Activated CD8-positive, alpha-beta memory T cell treated with anti-CD3 and anti-CD28 coated beads for 24 hours (primary cell): ENCODE results near the gene OBSCN.

Experiments used
- DNase-seq: peaks from one replicate; pipeline ENCODE4 v3.0.0-alpha.2; 2020

Gene OBSCN

GRCh38 chr1:228347181-228347580 is 139.3 kb downstream of the OBSCN start:
- no peak for DNase-seq

DNA sequence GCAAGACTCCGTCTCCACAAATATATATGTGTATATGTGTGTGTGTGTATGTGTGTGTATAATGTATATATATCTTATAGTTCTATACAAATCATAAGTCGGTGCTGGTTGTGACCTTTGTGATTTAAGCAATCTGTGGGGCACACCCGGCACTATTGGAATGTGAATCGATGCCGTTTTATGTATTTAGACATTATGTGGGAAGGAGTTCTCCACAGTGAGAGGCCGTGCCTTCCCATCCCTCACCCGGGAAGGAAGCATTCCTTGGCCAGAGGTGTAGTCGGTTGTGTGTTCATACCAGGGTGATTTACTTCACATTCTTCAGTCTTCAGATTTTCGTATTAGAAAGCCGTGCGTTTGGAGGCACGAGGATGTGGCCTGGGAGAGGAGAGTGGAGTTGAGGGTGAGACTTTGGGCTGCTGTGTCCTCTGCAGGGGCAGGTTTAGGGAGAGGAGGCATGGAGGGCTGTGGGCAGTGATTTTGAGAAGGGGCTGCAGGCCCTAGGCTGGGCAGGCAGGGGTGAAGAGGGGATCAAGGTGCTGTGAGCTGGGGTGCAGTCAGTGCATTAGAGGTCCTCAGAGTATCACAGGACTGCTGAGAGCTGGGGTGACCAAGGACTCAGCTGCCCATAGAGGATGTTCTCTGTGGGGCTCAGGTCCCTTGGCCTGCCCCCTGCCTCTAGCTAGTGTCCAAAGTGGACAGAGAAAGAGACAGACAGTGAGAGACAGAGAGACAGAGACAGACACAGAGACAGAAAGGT is 141.0 kb downstream of the OBSCN start:
- no peak for DNase-seq

GRCh38 chr1:228349701-228350171 is 141.9 kb downstream of the OBSCN start:
- DNase-seq: no peak

DNA sequence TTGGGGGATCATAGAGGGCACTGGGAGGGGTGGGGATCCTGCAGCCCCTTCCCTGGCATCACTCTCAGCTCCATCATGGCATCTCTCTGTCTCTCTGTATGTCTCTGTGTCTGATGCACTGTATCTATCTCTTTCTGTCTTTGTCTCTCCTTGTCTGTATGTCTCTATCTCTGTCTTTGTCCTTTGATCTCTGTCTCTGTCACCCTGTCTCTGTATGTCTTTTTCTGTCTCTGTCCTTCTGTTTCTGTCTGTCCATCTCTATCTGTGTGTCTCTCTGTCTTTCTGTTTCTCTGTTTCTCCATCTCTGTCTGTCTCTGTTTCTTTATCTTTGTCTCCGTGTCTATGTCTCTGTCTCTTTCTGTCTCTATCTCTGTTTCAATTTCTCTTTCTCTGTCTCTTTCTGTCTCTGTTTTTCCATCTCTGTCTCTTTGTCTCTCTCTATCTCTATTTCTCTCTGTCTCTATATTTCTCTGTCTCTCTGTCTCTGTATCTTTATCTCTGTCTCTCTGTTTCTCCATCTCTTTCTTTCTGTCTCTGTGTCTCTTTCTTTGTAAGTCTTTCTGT is 142.4 kb downstream of the OBSCN start:
- DNase-seq: no peak

DNA sequence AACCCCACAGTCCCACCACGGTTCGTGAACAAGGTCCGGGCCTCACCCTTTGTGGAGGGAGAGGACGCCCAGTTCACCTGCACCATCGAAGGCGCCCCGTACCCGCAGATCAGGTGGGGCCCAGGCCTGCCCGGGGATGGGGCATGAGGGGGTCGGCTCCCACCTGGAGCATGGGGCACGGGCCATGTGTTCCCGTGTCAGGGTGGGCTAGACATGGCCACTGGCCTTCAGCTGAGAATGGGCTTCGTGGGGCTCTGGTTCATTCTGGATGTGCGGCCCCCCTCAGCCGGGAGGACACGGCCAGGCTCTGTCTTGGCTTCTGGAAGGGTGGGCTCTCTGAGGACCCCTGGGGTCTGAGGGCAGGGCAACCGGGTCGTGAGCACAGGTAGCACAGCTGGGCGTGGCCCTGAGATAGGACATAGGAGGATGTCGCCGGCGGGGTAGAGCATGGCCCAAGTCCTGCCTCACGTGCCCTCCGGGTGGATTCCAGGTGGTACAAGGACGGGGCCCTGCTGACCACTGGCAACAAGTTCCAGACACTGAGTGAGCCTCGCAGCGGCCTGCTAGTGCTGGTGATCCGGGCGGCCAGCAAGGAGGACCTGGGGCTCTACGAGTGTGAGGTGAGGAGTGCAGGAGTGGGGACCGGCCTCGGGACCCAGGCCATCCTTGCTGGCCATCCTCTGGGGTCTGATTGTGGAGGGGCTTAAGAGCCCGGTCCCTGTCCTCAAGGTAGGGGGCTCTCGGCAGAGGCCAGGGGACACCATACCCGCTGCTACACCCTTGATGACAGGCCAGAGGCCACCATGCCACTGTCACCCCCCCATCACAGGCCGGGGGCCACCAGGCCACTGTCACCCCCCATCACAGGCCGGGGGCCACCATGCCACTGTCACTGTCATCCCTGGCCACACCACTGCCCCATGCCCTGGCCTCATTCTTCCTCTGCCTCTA is 143.3 kb downstream of the OBSCN start:
- no peak for DNase-seq

DNA sequence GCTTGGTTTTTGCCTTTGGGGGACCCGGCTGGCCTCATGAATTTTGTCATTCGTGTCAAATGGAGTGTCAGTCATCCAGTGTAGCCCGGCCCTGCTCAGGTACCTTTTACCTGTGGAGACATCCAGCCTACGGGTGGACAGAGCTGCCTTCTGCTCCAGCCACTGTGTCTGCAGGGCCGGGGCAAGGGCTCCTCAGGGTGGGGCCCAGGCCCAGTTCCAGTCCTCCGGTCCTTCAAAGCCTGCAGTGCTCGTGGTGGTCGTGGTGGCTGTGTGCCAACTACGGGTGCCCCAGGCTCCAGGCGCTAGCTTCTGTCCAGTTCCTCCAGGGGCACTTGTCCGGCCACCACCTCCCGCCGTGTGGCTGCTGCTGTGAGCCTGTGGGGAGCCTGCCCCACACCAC is 144.0 kb downstream of the OBSCN start:
- DNase-seq: no peak

GRCh38 chr1:228352677-228353481 is 145.0 kb downstream of the OBSCN start:
- DNase-seq: no peak

DNA sequence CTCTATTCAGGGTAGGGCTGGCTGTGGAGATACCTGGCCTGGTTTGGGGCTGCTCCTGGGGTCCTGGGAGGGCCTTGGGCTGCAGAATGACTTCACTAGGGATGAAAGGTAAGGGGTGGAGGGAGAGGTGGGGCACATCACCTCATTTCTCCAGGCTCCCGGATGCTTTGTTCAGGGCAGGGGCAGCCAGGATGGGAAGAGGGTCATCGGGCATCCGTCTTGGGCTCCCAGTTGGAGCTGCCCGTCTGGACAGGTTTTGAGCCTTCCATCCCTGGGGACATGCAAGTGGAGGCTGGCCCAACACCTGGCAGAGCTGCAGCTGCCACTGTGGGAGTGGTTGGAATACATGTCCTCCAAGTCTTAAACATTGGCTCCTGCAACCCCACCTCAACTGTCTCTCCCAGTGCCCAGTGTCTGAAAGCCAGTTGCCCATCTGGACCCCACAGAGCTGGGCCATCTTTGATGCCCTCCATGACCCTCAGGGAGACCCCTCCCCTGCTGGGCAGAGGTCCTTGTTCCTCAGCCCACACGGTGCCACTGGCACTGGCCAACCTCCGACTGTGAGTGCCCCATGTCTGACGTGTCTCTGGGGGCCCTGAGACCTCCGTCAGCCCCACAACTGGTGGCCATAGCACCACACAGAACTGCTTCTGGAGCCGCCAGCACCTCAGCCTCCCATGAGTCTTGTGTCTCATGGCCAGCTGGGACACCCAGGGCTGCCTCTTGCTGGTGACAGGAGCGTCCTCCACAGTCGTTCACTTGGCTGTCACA is 145.9 kb downstream of the OBSCN start:
- DNase-seq: no peak

- DNase-seq: no peak
These were observed 146.8 kb downstream of the OBSCN start for GRCh38 chr1:228354390-228355320.

DNA sequence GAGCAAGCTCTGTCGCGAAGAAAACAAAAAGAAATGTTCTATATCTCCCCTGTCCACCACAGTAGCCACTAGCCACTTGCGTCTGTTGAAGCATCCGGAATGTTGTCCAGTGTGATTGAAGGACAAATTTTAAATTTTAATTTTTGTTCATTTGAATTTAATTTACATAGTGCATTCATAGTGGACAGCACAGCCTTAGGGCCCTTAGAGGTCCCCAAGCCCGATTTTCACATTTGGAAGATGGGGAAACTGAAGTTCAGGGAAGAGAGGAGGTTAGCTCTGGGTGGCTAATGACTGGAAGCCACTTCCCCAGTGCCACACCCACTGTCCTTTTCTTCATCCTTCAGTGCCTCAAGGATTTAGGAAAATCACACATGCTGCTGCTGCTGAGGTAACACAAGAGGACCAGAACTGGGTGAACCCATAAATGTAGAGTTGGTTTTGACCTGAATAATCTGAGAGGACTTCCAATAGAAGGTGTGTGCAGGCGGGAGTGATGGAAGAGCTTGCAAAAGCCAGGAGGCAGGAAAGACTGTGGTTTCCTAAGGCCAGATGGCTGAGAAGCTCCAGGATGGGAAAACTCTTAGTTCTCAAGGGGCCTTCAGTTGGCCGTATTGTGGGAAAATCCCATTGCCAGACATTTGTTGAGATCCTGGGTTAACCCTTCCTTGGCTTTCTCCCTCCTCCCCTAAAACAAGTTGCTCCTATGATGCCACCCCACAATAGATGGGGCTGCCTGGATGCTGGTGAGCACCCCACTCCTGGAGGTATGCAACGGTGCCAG is 149.2 kb downstream of the OBSCN start:
- no peak for DNase-seq

DNA sequence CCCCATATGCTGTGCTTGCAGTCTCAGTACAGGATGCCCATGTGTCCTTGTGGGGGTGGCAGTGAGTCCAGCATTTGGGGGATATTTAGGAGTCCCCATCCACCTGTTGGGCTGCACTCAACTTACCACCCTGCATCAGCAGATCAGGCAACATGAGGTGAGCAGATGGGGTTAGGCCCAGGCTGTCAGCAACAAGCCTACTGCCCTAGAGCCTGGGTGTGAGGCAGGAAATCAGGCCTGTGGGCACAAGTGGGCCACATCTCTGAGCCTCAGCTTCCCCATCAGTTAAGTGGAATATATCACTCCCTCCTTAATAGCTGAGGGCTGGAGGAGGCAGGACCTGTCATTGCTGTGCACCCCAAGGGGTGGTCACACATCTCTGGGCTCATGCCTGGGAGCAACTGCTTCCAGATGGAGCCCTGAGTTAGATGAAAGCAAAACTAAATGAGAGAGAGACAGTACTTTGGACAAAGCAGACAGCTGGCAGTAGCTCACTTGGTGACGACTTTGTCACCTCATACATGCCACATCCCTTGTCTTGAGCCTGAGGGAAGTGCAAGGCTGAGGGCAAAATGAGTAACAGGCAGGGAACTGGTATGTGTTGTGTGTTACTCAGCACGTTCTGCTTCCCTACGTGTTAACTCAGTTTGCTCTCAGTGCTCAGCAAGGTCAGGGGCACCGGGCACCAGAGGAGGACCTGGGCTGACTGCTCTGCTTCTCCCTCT is 150.4 kb downstream of the OBSCN start:
- DNase-seq: no peak

- no peak for DNase-seq
These were observed 151.1 kb downstream of the OBSCN start for GRCh38 chr1:228358764-228359612.

- no peak for DNase-seq
These were observed 152.0 kb downstream of the OBSCN start for GRCh38 chr1:228359613-228360532.

DNA sequence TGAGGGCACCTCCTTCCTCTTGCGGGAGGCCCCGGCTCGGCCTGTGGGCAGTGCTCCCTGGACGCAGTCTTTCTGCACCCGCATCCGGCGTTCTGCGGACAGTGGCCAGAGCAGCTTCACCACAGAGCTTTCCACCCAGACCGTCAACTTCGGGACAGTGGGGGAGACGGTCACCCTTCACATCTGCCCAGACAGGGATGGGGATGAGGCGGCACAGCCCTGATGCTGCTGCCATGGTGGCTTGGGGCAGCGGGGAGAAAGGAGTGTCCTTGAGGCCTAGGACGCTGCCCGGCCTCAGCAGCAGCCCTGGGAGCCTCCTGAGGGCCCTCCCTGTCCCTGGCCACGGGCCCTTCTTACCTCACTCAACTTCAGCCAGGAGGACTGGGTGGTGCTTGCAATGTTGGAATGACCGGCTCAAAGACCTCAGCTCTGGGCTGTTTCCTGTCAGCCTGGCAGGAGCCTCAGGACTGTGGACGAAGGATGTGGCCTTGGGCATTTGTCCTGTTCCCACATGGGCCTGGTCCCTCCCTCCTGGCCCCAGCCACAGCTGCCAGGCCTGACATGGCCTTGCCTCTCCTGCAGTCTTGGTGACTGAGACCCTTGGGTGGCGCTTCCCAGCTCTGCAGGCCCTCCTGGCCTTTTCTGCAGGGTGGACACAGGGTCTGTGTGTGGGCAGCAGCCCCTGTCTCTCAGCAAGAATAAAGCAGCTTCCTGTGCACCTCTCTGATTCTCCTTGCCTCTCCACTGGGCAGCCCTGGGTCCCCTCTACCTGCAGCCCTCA is 152.9 kb downstream of the OBSCN start:
- DNase-seq: no peak

- no peak for DNase-seq
These were observed 153.7 kb downstream of the OBSCN start for GRCh38 chr1:228361314-228362140.
